GM18867 (cell line): ENCODE data around the gene PDCD7.
"Not testable (repeated sequence)": the region's sequence is repeated elsewhere in the genome, so short reads cannot be mapped to it uniquely, and the experiment has no call there.

Experiments
- ATAC-seq: cut with Tn5 transposase; IDR thresholded peaks from one replicate; pipeline ENCODE4 v1.9.1; 2021; ENCODE audit warnings: mild to moderate bottlenecking, moderate library complexity; ENCODE audit not compliant: unreplicated experiment

Gene PDCD7

GRCh38 chr15:65076486-65077290 is 56.9 kb downstream of the PDCD7 start, which contains the start of gene KBTBD13:
Gene KBTBD13, plus strand, starts transcription at chr15:65076746. Its CDS starts 70 bp downstream, at chr15:65076816.
- ATAC-seq, result no peak

- ATAC-seq, result not testable (repeated sequence)
These were observed 57.8 kb downstream of the PDCD7 start for GRCh38 chr15:65075607-65076395.

- ATAC-seq, result not testable (repeated sequence)
These were observed 58.7 kb downstream of the PDCD7 start for GRCh38 chr15:65074946-65075345.

GRCh38 chr15:65072617-65073016 is 61.0 kb downstream of the PDCD7 start:
- ATAC-seq, result no peak

- no peak for ATAC-seq
These were observed 61.6 kb downstream of the PDCD7 start for GRCh38 chr15:65072027-65072426.

GRCh38 chr15:65071381-65071811 is 62.2 kb downstream of the PDCD7 start:
- no peak for ATAC-seq

GRCh38 chr15:65069779-65070546 is 63.6 kb downstream of the PDCD7 start:
- no peak for ATAC-seq

- ATAC-seq, result no peak
These were observed 64.4 kb downstream of the PDCD7 start for GRCh38 chr15:65069179-65069578.

- no peak for ATAC-seq
These were observed 65.2 kb downstream of the PDCD7 start for GRCh38 chr15:65068403-65068788.

- no peak for ATAC-seq
These were observed 65.8 kb downstream of the PDCD7 start, which contains the start of gene RASL12 for GRCh38 chr15:65067645-65068402. Gene RASL12, minus strand, starts transcription at chr15:65067991. Its CDS starts 156 bp downstream, at chr15:65067835.
